COR-L47 (cell line): Measurements from ENCODE around the gene LTBP1.

Source experiments
- DNase-seq: peaks from one replicate; lab custom pipeline; 2025; lab: John Stamatoyannopoulos, UW

LTBP1 gene

GRCh38 chr2:33118651-33119050 is 171.9 kb downstream of the LTBP1 start:
- no peak for DNase-seq

- DNase-seq, result no peak
Measured at GRCh38 chr2:33121416-33121815, 174.7 kb downstream of the LTBP1 start.

- no peak for DNase-seq
Measured at GRCh38 chr2:33121925-33122324, 175.2 kb downstream of the LTBP1 start.

GRCh38 chr2:33122726-33123125 is 176.0 kb downstream of the LTBP1 start:
- no peak for DNase-seq

GRCh38 chr2:33123216-33123615 is 176.5 kb downstream of the LTBP1 start:
- DNase-seq, result no peak

GRCh38 chr2:33126552-33126951 is 179.8 kb downstream of the LTBP1 start:
- DNase-seq, result no peak

GRCh38 chr2:33126958-33127357 is 180.2 kb downstream of the LTBP1 start:
- DNase-seq, result no peak

GRCh38 chr2:33129263-33130053 is 182.7 kb downstream of the LTBP1 start:
- DNase-seq, result no peak

GRCh38 chr2:33130054-33130447 is 183.3 kb downstream of the LTBP1 start:
- no peak for DNase-seq

- DNase-seq, result no peak
Measured at GRCh38 chr2:33130544-33130943, 183.8 kb downstream of the LTBP1 start.

GRCh38 chr2:33131111-33131510 is 184.4 kb downstream of the LTBP1 start:
- DNase-seq, result no peak

- no peak for DNase-seq
Measured at GRCh38 chr2:33131749-33132148, 185.0 kb downstream of the LTBP1 start.

- no peak for DNase-seq
Measured at GRCh38 chr2:33133454-33133952, 186.8 kb downstream of the LTBP1 start.

- DNase-seq, result no peak
Measured at GRCh38 chr2:33134086-33134771, 187.5 kb downstream of the LTBP1 start.

- no peak for DNase-seq
Measured at GRCh38 chr2:33134791-33135560, 188.2 kb downstream of the LTBP1 start.

GRCh38 chr2:33135645-33136044 is 188.9 kb downstream of the LTBP1 start:
- DNase-seq, result no peak

GRCh38 chr2:33136056-33136455 is 189.3 kb downstream of the LTBP1 start:
- DNase-seq, result no peak

- no peak for DNase-seq
Measured at GRCh38 chr2:33136566-33136965, 189.8 kb downstream of the LTBP1 start.

- DNase-seq, result no peak
Measured at GRCh38 chr2:33137331-33137730, 190.6 kb downstream of the LTBP1 start.

- DNase-seq, result no peak
Measured at GRCh38 chr2:33139949-33140348, 193.2 kb downstream of the LTBP1 start.

- no peak for DNase-seq
Measured at GRCh38 chr2:33141476-33141875, 194.7 kb downstream of the LTBP1 start.

- DNase-seq, result no peak
Measured at GRCh38 chr2:33142810-33143209, 196.1 kb downstream of the LTBP1 start.

- no peak for DNase-seq
Measured at GRCh38 chr2:33144243-33144642, 197.5 kb downstream of the LTBP1 start.
